Activated B cell treated with CpG ODN at 0.5 μM for 24 hours (primary cell): Measurements from ENCODE around the gene FMO2. TPM values are rescaled to one million over a fixed set of nuclear protein-coding genes. Genes with fewer than 3 reads are reported as not detected.

ENCODE experiments used
- ATAC-seq: fragments of 200-7000 bp; cut with Tn5 transposase; one replicate; pipeline ENCODE4 v1.10.0; 2021; ENCODE audit warnings: low read depth, mild to moderate bottlenecking, moderate library complexity
- CTCF ChIA-PET: fragments of 350-600 bp; sonication (Branson Sonifier 250); formaldehyde crosslinking; loops from one replicate; lab custom pipeline; 2021; ENCODE audit warnings: antibody characterized with exemption; lab: Charles Lee
- POLR2A ChIA-PET: fragments of 350-600 bp; sonication (Branson Sonifier 250); formaldehyde crosslinking; loops from one replicate; lab custom pipeline; 2021; ENCODE audit warnings: antibody characterized with exemption; lab: Charles Lee
- DNase-seq: peaks from one replicate; pipeline ENCODE4 v3.0.0; 2022
- H3K27ac Mint-ChIP-seq: one replicate; pipeline ENCODE4 v1.8.0; 2020; ENCODE audit warnings: mixed read lengths
- H3K27me3 Mint-ChIP-seq: one replicate; pipeline ENCODE4 v1.8.0; 2021; ENCODE audit warnings: mixed read lengths
- H3K36me3 Mint-ChIP-seq: one replicate; pipeline ENCODE4 v1.8.0; 2021; ENCODE audit warnings: low read depth, mixed read lengths
- H3K4me1 Mint-ChIP-seq: one replicate; pipeline ENCODE4 v1.8.0; 2021; ENCODE audit warnings: mixed read lengths
- H3K4me3 Mint-ChIP-seq: one replicate; pipeline ENCODE4 v1.8.0; 2020; ENCODE audit warnings: mild to moderate bottlenecking, mixed read lengths
- H3K9me3 Mint-ChIP-seq: one replicate; pipeline ENCODE4 v1.8.0; 2020; ENCODE audit warnings: mixed read lengths
- intact Hi-C: fragments of 100-400 bp; cut with micrococcal nuclease; formaldehyde crosslinking; loops from one replicate; pipeline ENCODE4 v1.15.1; 2024
- total RNA-seq: library from RNA; stranded (reverse); gene quantifications from 2 replicates; pipeline ENCODE4 v1.2.3, GENCODE V29; 2022
- TF ChIP-seq, protein P1 (sequence below): fragments of 200-600 bp; IDR thresholded peaks from one replicate; pipeline ENCODE4 v1.8.0; 2022; ENCODE audit warnings: antibody characterized with exemption, mild to moderate bottlenecking

Gene FMO2
- total RNA-seq, 1 donor from 2014 or later = not detected

DNA sequence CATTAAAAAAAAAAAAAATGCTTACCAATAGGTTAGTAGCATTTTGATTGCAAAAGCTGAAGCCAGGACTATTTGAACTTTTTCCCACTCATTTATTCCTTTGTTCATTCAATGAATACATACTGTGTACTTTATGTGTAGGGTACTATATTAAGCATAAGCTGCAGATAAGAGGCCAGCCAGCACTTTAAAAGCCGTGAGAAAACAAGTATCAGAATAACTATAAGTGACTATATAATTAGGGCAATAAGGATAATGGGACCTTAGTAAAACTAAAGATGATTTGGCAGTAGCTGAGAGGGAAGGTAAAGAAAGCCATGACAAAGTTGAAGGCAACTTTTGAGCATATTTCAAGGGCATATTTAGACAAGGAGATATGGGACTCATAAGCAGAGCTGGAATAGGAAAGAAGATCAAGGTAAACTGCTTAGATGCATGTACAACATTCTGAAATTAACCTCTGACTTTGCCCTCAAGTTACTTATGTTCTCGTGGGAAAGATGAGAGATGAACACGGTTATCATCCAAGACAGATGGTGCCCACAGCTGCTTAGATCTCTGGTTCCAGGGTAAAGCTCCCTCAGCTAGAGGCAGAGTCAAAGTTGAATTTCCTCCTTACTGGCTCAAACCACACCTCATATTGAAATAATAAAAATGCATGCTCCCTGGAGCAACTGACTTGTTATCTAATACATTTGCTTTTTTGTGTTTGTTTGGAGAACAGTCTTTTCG, 44.0 kb upstream of the FMO2 start:
- POLR2A ChIA-PET = no interaction called here
- no peak overlapping the region for H3K4me3 Mint-ChIP-seq
- H3K27me3 Mint-ChIP-seq = peaks cover 10% of the 10 kb centered on the region
- TF ChIP-seq, protein P1, sequence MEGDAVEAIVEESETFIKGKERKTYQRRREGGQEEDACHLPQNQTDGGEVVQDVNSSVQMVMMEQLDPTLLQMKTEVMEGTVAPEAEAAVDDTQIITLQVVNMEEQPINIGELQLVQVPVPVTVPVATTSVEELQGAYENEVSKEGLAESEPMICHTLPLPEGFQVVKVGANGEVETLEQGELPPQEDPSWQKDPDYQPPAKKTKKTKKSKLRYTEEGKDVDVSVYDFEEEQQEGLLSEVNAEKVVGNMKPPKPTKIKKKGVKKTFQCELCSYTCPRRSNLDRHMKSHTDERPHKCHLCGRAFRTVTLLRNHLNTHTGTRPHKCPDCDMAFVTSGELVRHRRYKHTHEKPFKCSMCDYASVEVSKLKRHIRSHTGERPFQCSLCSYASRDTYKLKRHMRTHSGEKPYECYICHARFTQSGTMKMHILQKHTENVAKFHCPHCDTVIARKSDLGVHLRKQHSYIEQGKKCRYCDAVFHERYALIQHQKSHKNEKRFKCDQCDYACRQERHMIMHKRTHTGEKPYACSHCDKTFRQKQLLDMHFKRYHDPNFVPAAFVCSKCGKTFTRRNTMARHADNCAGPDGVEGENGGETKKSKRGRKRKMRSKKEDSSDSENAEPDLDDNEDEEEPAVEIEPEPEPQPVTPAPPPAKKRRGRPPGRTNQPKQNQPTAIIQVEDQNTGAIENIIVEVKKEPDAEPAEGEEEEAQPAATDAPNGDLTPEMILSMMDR = no peak
- H3K36me3 Mint-ChIP-seq = no peaks in the 10 kb centered on the region
- DNase-seq (no peak), ATAC-seq (no peak)
- CTCF ChIA-PET = no interaction called here
- intact Hi-C loops = no loop called here
- H3K9me3 Mint-ChIP-seq = no peaks in the 10 kb centered on the region
- no peak overlapping the region for H3K27ac Mint-ChIP-seq
- H3K4me1 Mint-ChIP-seq = no peaks in the 10 kb centered on the region

DNA sequence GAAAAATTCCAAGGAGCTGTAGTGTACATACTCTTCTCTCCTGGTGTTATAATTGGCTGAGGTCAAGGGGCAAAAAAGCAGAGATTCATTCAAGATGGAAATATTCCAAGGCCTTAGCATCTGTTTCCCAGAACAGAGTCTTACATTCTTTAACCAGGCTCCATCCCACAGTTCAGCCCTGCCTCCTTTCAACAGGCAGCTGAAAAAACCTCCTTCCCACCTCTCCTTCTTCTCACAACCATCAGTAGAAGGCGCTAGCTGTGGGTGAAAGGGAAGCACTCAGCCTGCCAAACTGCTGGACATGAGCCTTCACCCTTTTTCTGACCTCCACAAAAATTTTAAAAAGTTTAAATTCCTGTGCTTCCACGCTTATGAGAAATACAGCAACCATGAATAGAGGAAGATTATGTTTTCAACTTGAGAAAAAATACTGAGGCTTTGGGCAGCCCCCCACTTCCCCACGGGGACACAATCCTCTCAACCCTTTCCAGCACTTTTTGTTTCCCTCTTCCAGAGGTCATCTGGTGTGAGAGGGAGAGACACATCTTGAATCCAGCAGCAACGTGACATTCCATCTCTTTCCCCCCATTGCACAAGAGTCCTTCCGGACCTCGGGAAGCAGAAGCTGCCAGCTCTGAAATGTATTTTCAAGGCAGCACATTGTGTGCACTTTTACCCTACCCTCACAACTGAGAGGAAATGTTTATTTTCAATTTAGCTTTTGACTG, 43.2 kb upstream of the FMO2 start:
- CTCF ChIA-PET = no interaction called here
- Mint-ChIP-seq H3K27ac (no peak overlapping the region), H3K9me3 (no peaks in the 10 kb centered on the region), H3K4me1 (no peaks in the 10 kb centered on the region), H3K27me3 (peaks cover 10% of the 10 kb centered on the region), H3K36me3 (no peaks in the 10 kb centered on the region), H3K4me3 (no peak overlapping the region)
- ATAC-seq = no peak
- POLR2A ChIA-PET = no interaction called here
- intact Hi-C loops = no loop called here
- no peak for DNase-seq
- TF ChIP-seq, protein P1 = no peak

DNA sequence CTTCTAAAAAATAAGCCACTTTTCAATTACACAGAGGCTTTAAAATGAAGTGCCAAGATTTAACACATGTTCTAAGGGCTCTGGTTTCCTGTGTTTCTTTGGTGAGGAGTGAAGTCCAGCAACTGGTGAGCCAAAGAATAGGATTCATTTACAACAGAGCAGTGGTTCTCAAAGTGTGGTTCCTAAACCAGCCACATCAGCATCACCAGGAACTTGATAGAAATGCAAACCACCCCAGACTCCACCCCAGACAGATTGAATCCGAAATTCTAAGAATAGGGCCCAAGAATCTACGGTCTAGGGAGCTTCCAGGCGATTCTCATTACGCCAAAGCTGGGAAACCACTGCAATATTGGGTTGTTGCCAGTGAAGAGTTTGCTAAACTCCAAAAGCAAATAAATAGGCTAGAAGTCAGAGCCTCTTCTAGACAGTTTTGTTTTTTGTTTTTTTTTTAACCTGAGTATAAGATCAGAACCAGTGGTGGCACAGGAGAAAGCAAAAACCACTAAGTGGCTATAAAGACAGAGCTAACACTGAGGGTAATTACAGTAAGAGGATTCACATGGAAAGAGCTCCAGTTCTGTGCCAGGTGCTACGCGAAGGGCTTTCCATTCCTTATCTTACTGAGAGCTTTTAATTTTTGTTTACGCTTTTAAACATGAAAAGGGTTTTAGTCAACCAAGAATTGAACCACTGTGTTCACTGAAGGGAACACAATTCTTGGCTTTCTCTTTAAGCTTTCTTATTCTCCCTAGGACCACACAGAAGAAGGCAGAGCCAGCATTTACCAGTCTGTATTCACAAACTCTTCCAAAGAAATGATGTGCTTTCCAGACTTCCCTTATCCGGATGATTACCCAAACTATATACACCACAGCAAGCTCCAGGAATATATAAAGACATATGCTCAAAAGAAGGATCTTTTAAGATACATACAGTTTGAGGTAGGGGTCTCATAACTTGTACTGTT, 42.4 kb upstream of the FMO2 start:
- Mint-ChIP-seq H3K4me3 (no peak overlapping the region), H3K4me1 (no peaks in the 10 kb centered on the region), H3K36me3 (no peaks in the 10 kb centered on the region), H3K9me3 (no peaks in the 10 kb centered on the region), H3K27ac (no peak overlapping the region), H3K27me3 (peaks cover 10% of the 10 kb centered on the region)
- intact Hi-C loops = no loop called here
- no peak for DNase-seq
- CTCF ChIA-PET = no interaction called here
- POLR2A ChIA-PET = no interaction called here
- no peak for ATAC-seq
- TF ChIP-seq, protein P1 = no peak

DNA sequence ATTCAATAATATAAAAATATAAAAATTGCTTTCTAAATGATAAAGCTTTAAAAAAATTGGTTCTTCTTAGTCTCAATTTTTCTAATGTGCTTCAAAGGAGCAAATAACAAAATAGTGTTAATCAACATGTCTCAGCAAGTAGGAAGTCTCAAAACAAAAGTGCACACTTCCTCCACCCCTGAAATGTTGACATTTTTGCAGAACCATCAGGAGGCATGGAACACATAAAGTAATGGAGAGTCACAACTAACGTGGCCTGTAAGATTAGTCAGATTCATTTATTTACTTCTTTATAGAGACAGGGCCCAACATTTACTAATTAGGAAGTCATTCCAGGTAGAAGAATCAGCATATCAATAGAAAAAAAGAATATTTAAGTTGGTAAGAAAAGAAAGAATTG, 34.9 kb upstream of the FMO2 start:
- CTCF ChIA-PET = no interaction called here
- intact Hi-C loops = no loop called here
- H3K36me3 Mint-ChIP-seq = no peaks in the 10 kb centered on the region
- ATAC-seq (no peak), DNase-seq (no peak)
- H3K27ac Mint-ChIP-seq = no peak overlapping the region
- POLR2A ChIA-PET = no interaction called here
- no peaks in the 10 kb centered on the region for H3K9me3 Mint-ChIP-seq
- no peak overlapping the region for H3K4me3 Mint-ChIP-seq
- TF ChIP-seq, protein P1 = no peak
- no peaks in the 10 kb centered on the region for H3K4me1 Mint-ChIP-seq
- H3K27me3 Mint-ChIP-seq = no peaks in the 10 kb centered on the region
